ENCODE measurements around the gene CDC73.

The CDC73 gene

DNA sequence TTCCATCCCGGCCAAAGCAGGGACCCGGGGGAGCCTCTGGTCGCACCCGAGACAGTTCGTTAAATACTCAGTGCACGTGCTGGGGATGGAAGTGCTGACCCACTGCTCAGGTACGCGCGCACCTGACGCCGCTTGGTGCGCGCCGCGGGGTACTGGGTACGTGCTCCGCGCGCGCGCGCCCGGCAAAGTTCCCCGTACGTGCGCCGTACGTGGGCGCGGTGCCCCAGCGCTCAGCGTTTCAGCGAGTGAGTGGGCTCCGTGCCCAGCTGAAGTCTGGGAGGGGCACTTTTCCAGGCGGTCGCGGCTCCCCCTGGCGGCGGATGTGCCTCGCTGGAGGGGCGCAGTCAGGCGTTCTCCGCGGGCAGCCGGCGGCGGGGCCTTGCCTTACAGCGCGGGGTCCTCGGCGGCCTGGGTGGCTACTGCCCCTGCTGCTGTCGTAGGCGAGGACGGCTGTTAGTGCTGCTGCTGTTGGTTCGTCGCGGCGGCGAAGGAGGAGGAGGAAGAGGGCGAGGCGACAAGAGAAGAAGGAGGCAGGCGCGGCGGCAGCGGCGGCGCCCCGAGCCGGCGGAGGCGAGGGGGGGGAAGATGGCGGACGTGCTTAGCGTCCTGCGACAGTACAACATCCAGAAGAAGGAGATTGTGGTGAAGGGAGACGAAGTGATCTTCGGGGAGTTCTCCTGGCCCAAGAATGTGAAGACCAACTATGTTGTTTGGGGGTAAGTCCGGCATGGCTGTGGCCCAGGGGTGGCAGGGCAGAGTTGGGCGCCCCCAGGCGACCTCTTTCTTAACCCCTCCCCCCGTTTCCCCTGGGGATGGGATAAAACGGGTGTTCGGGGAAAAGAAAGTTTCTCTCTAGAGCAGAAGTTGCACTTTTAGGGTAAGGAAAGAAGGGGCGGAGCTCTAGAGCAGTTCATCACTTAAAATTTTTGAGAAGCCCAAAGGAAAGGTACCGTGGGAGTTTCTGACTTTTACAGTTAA lies at the start of gene CDC73:
Gene CDC73 (plus strand): TSS at position 416 of the 978 bp plus-strand sequence. CDS start 170 bp downstream, at position 586.
- DNase-seq (ENCODE audit: low read depth in 2 of 3, low spot score in 1 of 3): peak; percentile 98

DNA sequence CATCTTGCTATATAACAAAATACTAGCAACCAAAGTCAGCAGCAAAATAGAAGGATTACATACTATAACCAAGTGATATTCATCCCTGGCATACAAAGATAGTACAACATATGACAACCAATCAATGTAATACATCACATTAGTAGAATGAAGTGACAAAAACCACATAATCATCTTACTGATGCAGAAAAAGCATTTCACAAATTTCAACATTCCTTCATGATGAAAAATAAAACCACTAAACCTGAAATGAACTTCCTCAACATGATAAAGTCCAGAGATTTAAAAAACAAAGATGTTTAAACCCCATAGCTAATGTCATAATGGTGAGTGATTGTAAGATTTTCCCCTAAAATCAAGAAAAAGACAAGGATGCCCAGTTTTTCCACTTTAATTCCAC lies 43.8 kb upstream of the CDC73 start:
- DNase-seq (ENCODE audit: low read depth in 2 of 3, low spot score in 1 of 3): no peak

DNA sequence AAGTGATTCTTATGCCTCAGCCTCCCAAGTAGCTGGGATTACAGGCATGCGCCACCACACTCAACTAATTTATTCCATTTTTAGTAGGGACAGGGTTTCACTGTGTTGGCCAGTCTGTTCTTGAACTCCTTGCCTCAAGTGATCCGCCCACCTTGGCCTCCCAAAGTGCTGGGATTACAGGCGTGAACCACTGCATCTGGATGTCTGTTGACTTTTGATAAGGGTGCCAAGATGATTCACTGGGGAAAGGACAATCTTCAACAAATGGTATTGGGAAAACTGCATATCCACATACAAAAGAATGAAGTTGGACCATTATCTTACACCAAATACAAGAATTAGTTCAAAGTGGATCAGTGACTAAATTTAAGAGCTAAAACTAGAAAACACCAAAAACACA lies 42.6 kb upstream of the CDC73 start:
- DNase-seq (ENCODE audit: low read depth in 2 of 3, low spot score in 1 of 3): no peak

DNA sequence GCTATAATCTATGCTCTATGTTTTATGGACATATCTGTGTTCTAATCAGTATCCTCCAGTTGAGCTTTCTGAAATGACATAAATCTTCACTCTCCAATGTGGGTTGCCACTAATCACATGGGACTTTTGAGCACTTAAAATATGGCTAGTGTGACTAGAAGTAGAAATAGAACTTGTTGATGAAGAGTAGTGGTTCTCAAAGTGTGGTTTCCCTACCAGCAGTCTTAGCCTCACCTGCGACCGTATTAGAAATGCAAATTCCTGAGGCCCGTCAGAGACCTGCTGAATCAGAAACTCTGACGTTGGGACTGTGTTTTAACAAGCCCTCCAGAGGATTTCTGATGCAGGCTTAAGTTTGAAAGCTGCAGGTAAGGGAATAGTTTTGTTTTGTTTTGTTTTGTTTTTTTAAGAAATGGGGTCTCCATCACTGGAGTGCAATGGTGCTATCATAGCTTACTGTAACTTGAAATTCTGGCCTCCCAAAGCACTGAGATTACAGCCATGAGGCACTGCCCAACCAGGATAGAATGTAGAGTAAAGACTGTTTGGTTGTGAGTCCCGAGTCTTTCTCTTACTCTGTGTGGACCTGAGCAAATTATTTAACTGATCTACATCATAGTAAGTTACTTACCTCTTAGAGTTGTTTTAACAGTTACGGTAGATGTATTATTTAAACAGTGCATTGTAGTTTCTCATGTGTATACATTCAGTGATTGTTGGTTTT lies 38.3 kb upstream of the CDC73 start:
- DNase-seq (ENCODE audit: low read depth in 2 of 3, low spot score in 1 of 3): no peak

DNA sequence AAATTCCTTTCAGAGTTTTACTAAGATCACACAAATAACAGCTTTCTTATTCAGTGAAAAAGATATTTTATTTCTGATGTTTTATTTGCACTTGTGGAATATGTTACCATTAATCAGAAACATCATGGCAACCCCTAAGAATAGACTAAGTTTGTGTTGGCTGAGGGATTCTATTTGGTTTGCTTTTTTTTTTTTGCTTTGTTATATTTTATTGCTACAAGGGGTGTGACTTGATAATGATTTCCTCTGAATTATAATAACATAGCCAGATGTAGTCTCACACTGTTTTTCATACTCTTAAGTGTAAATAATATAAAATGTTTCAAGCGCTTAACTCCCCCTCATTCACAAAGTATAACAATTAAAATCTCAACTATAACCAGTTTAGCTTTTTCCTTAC lies 36.6 kb upstream of the CDC73 start:
- no peak for DNase-seq (ENCODE audit: low read depth in 2 of 3, low spot score in 1 of 3)

DNA sequence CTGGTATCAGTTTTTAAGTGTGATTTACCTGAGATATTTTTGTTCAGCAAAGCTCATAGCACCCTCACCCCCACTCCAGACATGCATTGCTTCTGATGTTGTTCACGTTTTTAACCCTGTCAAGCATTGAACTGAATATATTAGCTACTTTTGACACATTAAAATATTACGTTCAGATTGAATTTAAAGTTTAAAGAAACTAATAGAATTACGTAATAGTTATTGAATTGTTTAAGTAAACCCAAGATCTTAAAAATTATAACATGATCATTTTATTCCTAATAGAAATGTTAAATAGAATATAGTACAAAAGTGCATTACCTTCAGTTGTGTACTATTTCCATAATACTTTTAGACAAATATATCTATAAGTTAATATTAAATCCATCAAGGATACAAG lies 35.5 kb upstream of the CDC73 start:
- DNase-seq (ENCODE audit: low read depth in 2 of 3, low spot score in 1 of 3): no peak

DNA sequence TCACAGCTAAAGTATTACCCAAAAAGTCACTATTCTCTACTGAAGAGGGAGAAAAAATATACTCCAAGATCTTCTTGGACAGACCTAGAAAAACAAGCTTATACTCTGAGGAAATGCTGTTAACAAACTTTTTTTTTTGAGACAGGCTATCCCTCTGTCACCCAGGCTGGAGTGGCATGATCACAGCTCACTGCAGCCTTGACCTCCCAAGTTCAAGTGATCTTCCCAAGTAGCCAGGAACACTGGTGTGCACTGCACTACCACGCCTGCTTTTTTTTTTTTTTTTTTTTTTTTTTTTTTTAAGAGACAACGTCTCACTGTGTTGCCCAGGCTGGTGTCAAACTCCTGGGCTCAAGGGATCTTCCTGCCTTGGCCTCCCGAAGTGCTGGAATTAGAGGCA lies 33.9 kb upstream of the CDC73 start:
- DNase-seq (ENCODE audit: low read depth in 2 of 3, low spot score in 1 of 3): no peak

DNA sequence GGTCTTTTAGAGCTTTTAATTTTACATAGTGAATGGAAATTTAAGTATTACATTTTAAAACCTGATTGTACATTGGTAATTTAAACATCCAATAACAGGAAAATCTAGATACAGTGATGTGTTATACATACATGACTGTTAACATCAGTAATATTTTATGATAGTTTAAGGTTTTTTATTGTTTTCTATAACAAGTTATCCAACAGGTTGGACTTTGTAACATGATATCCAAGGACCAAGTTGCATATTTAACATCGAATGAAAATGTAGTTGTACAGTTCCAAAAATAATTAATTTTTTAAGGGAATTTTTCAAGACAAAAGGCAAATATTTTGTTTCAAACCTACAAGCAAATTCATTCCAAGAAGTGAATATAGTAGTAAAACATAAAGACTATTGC lies 31.0 kb upstream of the CDC73 start:
- DNase-seq (ENCODE audit: low read depth in 2 of 3, low spot score in 1 of 3): no peak

DNA sequence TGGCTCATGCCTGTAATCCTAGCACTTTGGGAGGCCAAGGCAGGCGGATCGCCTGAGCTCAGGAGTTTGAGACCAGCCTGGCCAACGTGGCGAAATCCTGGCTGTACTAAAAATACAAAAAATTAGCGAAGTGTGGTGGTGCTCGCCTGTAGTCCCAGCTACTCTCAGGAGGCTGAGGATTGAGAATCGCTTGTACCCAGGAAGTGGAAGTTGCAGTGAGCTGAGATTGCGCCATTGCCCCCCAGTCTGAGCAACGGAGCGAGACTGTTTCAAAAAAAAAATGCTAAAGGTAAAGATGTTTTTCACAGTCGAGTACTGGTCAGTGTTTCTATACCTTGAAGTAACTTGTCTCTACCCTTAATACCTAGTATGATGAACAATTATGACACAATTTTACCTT lies 27.7 kb upstream of the CDC73 start:
- DNase-seq (ENCODE audit: low read depth in 2 of 3, low spot score in 1 of 3): no peak

DNA sequence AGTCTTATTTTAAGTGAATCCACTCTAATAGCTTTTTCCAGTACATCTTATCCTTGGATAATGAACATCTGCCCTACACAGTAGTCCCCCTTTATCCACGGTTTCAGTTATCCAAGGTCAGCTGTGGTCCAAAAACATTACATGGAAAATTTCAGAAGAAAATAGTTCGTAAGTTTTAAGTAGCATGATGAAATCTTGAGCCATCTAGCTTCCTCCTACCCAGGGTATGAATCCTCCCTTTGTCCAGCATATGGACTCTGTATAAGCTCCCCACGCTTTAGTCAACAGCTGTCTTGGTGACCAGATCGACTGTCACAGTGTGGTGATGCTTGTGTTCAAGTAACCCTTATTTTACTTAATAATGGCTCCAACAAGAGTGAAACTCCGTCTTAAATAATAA lies 19.2 kb upstream of the CDC73 start:
- no peak for DNase-seq (ENCODE audit: low read depth in 2 of 3, low spot score in 1 of 3)

DNA sequence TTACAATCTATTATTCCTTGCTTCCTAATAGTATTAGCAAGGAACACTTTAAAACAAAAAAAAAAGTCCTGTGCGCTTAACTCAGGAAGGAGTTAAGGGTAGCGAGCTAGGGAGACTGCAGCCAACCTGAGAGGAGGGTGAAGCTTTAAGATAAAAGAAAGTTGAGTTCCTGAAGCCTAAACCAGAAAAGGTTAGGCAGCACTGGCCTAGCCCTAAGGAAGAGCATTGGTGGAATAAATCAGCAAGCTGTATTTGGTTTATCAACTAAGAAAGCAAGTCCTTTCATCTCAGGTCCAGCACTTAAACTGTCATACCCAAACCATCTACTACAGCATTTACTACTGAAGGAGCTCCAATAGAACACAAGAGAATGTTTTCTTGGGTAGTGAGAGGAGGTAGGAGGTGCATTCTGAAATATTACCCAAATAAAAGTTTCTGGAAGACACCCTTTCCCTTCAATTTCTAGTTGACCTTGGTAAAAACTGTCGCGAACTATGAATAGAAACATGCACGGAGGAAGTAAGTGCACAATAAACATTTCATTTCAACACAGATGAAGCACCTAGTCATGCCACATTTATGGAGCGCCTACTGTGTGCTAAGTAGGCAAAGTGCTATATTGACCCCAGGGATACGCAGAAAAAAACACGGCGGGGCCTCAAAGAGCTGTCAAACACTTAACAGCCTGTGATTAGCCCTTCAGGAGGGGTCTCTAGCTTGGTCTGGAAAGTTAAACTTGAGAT lies 17.9 kb upstream of the CDC73 start:
- no peak for DNase-seq (ENCODE audit: low read depth in 2 of 3, low spot score in 1 of 3)

DNA sequence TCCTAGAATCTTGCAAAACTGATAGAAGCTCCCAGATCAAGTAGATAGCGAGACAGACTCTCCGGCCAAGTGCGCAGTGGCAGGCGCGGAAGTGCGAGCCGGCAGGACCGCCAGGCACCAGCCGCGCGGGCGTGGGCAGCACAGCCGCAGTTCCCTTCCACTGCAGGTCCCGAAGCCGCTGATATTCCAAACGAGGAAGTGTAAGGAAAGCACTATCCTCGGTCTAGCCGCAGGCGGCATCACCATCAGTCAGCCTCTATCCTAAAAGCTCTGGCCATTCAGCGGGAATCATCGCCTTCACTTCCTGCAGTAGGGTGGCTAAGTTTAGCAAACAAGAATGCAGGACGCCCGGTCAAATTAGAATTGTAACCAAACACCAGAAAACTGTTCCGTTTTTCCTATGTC lies 17.3 kb upstream of the CDC73 start:
- no peak for DNase-seq (ENCODE audit: low read depth in 2 of 3, low spot score in 1 of 3)

DNA sequence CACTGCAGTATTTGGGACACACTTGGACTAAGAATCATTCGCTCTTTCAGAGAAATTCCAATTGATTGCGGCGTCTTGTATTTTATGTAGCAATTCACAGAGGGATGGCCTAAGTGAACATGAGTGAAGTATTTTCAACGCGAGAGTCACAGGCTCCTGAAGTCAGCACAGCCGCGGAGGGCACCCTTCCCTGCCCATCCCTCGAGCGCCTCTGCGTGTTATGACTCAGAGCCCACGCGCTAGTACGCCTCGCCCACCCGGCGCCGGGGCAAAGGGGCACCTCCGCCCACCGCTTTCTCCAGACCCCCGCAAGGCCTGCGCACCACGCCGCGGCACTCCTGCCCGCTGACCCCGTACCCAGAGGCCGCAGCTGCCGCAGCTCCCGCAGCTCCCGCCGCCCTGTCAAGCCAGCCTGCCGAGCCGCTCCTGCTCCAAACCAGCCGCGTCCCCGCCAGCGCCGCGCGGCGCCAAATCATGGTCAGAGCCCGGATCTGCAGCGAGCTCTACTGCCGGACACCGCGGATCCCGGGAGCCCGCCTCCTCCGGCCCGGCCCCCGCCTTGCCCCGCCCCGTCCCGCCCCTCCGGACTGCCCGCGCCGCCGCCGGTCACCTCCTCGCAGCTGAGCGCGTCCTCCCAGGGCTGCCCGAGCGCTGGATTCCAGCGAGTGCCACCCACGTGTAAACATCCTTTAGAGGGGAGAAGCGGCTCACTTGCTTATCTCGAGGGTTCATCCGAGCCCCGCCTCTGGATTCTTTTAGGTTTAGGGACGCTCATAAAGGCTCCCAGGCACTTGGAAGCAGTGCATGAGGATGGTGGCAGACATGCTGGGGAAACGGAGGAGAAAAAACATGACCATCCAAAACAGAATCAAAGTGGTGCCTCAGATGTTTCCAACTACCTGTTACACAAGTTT lies 16.7 kb upstream of the CDC73 start, which contains the start of gene GLRX2:
Gene GLRX2 (minus strand): TSS at position 508 of the 914 bp plus-strand sequence. CDS start 32 bp downstream, at position 476.
- DNase-seq (ENCODE audit: low read depth in 2 of 3, low spot score in 1 of 3): peak; percentile 28 to 62 (median 35)

DNA sequence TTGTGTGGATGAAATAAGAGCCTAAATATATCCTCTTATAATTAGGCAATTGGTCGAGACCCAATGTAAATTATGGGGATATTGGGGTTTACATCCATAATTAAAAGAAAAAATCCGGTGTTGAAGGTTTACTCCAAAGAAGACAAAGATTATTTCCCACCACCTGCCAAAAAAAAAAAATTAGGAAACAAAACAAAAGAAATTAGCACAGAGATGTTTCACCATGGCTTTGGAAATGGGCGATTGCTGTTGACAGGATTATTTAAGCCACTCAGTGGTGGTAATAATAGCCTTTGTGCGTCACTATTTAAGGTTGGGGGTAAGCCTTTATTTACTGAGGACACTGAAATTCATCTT lies 16.0 kb upstream of the CDC73 start:
- no peak for DNase-seq (ENCODE audit: low read depth in 2 of 3, low spot score in 1 of 3)

DNA sequence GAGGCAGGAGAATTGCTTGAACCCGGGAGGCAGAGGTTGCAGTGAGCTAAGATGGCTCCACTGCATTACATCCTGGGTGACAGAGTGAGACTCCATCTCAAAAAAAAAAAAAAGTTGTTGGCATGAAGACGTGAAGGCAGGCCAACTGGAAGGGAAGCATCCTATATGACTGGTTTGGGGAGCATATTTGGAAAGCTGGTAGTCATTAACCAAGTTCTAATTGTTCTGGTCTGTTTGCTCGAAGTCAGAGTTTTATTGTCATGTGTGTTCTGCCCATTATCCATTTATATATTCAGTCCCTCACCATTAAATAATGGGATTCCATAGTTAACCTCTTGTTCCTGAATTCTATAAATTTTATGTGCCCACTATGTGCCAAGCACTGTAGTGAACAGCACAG lies 13.4 kb upstream of the CDC73 start:
- DNase-seq (ENCODE audit: low read depth in 2 of 3, low spot score in 1 of 3): no peak

DNA sequence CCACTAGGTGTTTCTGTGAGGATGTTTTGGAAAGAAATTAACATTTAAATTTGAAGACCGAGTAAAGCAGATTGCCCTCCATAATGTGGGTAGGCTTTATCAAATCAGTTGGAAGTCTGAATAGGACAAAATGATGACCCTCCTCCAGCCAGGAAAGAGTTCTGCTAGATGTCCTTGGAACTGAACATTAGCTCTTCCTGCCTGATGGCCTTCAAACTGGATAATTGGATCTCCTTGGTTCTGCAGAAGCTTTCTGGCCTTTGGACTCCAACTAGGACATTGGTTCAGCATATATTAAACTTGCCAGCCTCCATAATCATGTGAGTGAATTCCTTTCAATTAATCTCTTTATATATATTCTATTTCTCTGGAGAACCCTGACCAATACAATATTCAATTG lies 12.2 kb upstream of the CDC73 start:
- no peak for DNase-seq (ENCODE audit: low read depth in 2 of 3, low spot score in 1 of 3)

DNA sequence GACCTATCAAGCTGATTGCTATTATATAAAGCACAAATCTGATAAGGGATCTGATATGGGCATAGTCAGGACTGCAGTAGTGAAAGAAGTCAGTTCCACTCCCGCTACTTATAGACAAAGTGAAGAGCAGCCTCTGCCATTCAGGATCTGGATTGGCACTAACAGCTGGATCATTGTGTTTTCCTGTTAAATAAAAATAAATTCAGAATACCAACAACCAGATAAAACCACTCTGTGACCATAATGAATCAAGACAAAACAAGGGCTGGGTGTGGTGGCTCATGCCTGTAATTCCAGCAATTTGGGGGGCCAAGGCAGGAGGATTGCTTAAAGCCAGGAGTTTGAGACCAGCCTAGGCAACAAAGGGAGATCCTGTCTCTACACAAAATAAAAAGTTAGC lies 11.6 kb upstream of the CDC73 start:
- DNase-seq (ENCODE audit: low read depth in 2 of 3, low spot score in 1 of 3): no peak

DNA sequence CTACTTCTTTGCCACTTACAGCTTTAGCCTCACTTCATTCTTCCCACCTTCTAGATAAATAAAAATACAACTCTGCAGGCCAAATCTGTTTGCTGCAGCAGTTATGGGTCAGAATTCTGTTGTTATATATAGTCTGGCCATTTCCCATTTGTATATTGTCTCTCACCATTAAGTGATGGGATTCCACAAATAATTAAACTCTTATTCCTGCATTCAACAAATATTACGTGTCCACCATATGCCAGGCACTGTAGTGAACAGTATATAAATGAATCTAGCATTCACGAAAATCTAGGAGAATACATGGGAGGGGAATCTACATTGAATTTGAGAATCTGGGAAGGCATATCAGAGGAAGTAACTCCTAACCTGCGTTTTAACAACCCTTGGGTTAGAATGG lies 11.0 kb upstream of the CDC73 start:
- DNase-seq (ENCODE audit: low read depth in 2 of 3, low spot score in 1 of 3): no peak

DNA sequence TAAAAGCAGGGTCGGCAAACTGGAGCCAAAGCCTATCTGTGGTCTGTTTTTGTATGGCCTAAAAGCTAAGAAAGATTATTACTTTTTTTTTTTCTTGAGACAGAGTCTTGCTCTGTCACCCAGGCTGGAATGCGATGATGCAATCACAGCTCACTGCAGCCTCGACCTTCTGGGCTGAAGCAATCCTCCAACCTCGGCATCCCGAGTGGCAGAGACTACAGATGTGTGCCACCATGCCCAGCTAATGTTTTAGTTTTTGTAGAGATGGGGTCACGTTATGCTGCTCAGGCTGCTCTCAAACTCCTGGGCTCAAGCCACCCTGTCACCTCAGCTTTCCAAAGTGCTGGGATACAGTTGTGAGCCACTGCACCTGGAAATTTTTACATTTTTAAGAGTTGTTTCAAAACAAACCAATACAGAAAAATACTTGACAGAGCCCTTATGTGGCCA lies 10.2 kb upstream of the CDC73 start:
- no peak for DNase-seq (ENCODE audit: low read depth in 2 of 3, low spot score in 1 of 3)

DNA sequence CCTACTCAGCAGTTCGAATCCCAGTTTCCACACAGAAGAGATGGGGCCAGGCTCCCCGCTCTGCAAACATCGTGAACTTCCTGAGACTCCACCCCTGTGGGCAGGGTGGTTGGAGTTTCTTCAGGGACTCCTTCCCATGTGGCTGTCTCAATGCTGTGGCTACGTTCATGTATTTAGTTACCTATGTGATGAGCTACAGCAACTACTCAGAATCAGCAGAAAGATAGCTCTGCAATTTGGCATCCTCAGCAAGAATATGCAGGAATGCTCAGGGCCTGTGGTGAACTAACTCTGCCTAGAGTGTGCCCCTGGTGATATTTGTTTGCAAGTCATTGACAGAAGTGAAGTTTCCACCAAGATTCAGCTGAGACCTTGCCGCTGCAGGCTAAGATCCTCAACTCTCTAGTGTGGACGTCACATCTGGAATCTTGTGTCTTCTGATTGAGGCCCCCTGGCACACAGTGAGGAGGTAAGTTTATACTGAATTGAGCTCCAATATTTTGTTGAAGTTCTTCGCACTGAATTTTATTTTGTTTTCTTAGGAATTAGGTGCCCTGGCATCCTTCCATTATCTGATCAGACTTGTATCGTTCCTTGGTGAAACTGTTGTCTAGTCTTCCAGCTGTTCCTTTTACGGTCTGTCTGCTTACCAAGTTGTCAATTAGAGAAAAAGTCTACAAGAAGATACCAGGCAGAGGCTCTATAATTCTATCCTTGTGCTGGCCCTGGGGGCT lies 8.4 kb upstream of the CDC73 start:
- DNase-seq (ENCODE audit: low read depth in 2 of 3, low spot score in 1 of 3): no peak

All from stimulated activated CD4-positive, alpha-beta T cell treated with anti-CD3 and anti-CD28 coated beads, Interleukin-12 subunit alpha, Interleukin-12 subunit beta, amount 100 ng/mL, for 48 hours (primary cell).